Colonic mucosa (tissue), 4 donors: Measurements from ENCODE around the gene PBLD. TPM values are rescaled to one million over a fixed set of nuclear protein-coding genes. Genes with fewer than 3 reads are reported as not detected.
A peak's percentile ranks its signal among the peaks of the same experiment; 100 is the strongest.
"Not testable (repeated sequence)": the region's sequence is repeated elsewhere in the genome, so short reads cannot be mapped to it uniquely, and the experiment has no call there.

Source experiments
- DNase-seq: peaks from one replicate; pipeline ENCODE4 v3.0.0-alpha.2; 2020
- H3K27ac ChIP-seq: fragments of 200-600 bp; one replicate; pipeline ENCODE4 v1.8.0; 2021
- H3K27me3 ChIP-seq: fragments of 200-600 bp; one replicate; pipeline ENCODE4 v1.8.0; 2021
- H3K36me3 ChIP-seq: fragments of 200-600 bp; one replicate; pipeline ENCODE4 v1.8.0; 2021
- H3K4me1 ChIP-seq: fragments of 200-600 bp; one replicate; pipeline ENCODE4 v1.8.0; 2021; ENCODE audit warnings: mild to moderate bottlenecking
- H3K4me3 ChIP-seq: fragments of 200-600 bp; one replicate; pipeline ENCODE4 v1.8.0; 2021
- H3K9ac ChIP-seq, 2 donors: one replicate each; pipeline ENCODE4 v1.7.0; 2013; ENCODE audit warnings: control low read depth in 2 of 2, low read depth in 2 of 2, low read length in 2 of 2
- H3K9me3 ChIP-seq: fragments of 200-600 bp; one replicate; pipeline ENCODE4 v1.8.0; 2021
- CTCF ChIP-seq: fragments of 200-600 bp; IDR thresholded peaks from one replicate; pipeline ENCODE4 v1.8.0; 2022; ENCODE audit warnings: antibody characterized with exemption, mild to moderate bottlenecking
- intact Hi-C: fragments of 100-400 bp; cut with DNase I; formaldehyde crosslinking; loops from one replicate; pipeline ENCODE4 v1.14.1; 2022
- total RNA-seq, 2 donors: library from RNA; stranded (reverse); fragmentation: NEBNext Ultra II Directional in 1 of 2; extraction: Animal tissue kit (Norgen Biotek cat#: 25700) in 1 of 2; gene quantifications; one replicate each; pipeline ENCODE4 v1.2.1, GENCODE V29; 2021
- donor health status: healthy.
- donor health status: DM: no; HTN: no; CAD: no.
- donor health status: DM: no; HTN: no; CAD: no.

Gene PBLD
- total RNA-seq, 2 donors from 2014 or later: 20.9 to 78.2 TPM

GRCh38 chr10:68315582-68315981 is 17.1 kb downstream of the PBLD start:
- no peak for TF ChIP-seq CTCF
- Histone ChIP-seq H3K27me3 (no peaks in the 10 kb centered on the region), H3K9me3 (no peaks in the 10 kb centered on the region), H3K4me1 (peaks cover 3% of the 10 kb centered on the region), H3K4me3 (no peak overlapping the region), H3K9ac (no peak overlapping the region), H3K27ac (peak overlapping the region; percentile 71), H3K36me3 (no peaks in the 10 kb centered on the region)
- intact Hi-C loops: no loop called here
- peak; percentile 56 for DNase-seq

GRCh38 chr10:68314930-68315329 is 17.8 kb downstream of the PBLD start:
- intact Hi-C loops, H3K9ac ChIP-seq, H3K4me3 ChIP-seq, H3K27me3 ChIP-seq, DNase-seq, H3K4me1 ChIP-seq, H3K9me3 ChIP-seq, H3K36me3 ChIP-seq: not testable (repeated sequence)
- H3K27ac ChIP-seq: peak overlapping the region; percentile 71

GRCh38 chr10:68310531-68310930 is 22.2 kb downstream of the PBLD start:
- Histone ChIP-seq H3K27me3 (no peaks in the 10 kb centered on the region), H3K9ac (no peak overlapping the region), H3K27ac (no peak overlapping the region), H3K4me1 (no peaks in the 10 kb centered on the region), H3K9me3 (no peaks in the 10 kb centered on the region), H3K36me3 (no peaks in the 10 kb centered on the region), H3K4me3 (no peak overlapping the region)
- intact Hi-C loops: no loop called here
- DNase-seq: no peak
- TF ChIP-seq CTCF: no peak

- TF ChIP-seq CTCF: no peak
- Histone ChIP-seq H3K4me3 (peak overlapping the region; percentile 19), H3K27me3 (no peaks in the 10 kb centered on the region), H3K4me1 (peaks cover 8% of the 10 kb centered on the region), H3K9ac (peak overlapping the region in 1 of 2 donors; percentile 26), H3K9me3 (no peaks in the 10 kb centered on the region), H3K27ac (peak overlapping the region; percentile 47), H3K36me3 (no peaks in the 10 kb centered on the region)
- intact Hi-C loops: no loop called here
- no peak for DNase-seq
Measured at GRCh38 chr10:68305854-68306253, 26.9 kb downstream of the PBLD start.

GRCh38 chr10:68303849-68304412 is 28.8 kb downstream of the PBLD start:
- Histone ChIP-seq H3K27me3 (no peaks in the 10 kb centered on the region), H3K4me1 (peaks cover 8% of the 10 kb centered on the region), H3K9ac (no peak overlapping the region), H3K36me3 (no peaks in the 10 kb centered on the region), H3K9me3 (no peaks in the 10 kb centered on the region), H3K27ac (peak overlapping the region; percentile 66), H3K4me3 (no peak overlapping the region)
- TF ChIP-seq CTCF: no peak
- intact Hi-C loops: loop anchor here (5.0 kb wide), 1 partner anchor 87 kb away; no protein-coding TSS in a partner anchor
- peak; percentile 91 for DNase-seq

GRCh38 chr10:68302871-68303270 is 29.9 kb downstream of the PBLD start:
- no peak overlapping the region for H3K27ac ChIP-seq
- intact Hi-C loops: loop anchor here (5.0 kb wide), 1 partner anchor 86 kb away; no protein-coding TSS in a partner anchor
- H3K27me3 ChIP-seq: no peaks in the 10 kb centered on the region
- DNase-seq: no peak
- no peaks in the 10 kb centered on the region for H3K36me3 ChIP-seq
- H3K9ac ChIP-seq: no peak overlapping the region
- H3K9me3 ChIP-seq: no peaks in the 10 kb centered on the region
- no peak for TF ChIP-seq CTCF
- no peak overlapping the region for H3K4me3 ChIP-seq
- peaks cover 8% of the 10 kb centered on the region for H3K4me1 ChIP-seq
